MM.1S (cell line): ENCODE measurements around the gene NRXN3.

Experiments used
- DNase-seq: peaks from one replicate; pipeline ENCODE4 v3.0.0-alpha.2; 2015
- H2AFZ ChIP-seq: fragments of 300-600 bp; sonication (generic); 2 replicates; pipeline ENCODE4 v1.6.0; 2016; ENCODE audit warnings: antibody characterized with exemption, low read length
- H3F3A ChIP-seq: fragments of 300-600 bp; sonication (generic); 2 replicates; pipeline ENCODE4 v1.6.1; 2016; ENCODE audit warnings: mild to moderate bottlenecking, antibody characterized with exemption, low read length, moderate library complexity, mixed read lengths; ENCODE audit not compliant: insufficient read depth
- H3K27ac ChIP-seq: fragments of 300-600 bp; sonication (generic); 2 replicates; pipeline ENCODE4 v1.5.1; 2016; ENCODE audit warnings: mild to moderate bottlenecking, low read length
- H3K27me3 ChIP-seq: fragments of 300-600 bp; sonication (generic); replicated peaks from 2 replicates; pipeline ENCODE4 v1.6.0; 2016; ENCODE audit warnings: low read length; ENCODE audit not compliant: insufficient read depth
- H3K36me3 ChIP-seq: fragments of 300-600 bp; sonication (generic); replicated peaks from 2 replicates; pipeline ENCODE4 v1.6.1; 2016; ENCODE audit warnings: mild to moderate bottlenecking, low read length, mixed read lengths; ENCODE audit not compliant: insufficient read depth
- H3K4me1 ChIP-seq: fragments of 300-600 bp; sonication (generic); 2 replicates; pipeline ENCODE4 v1.6.1; 2016; ENCODE audit warnings: low read length, mixed read lengths
- H3K4me2 ChIP-seq: fragments of 300-600 bp; sonication (generic); 2 replicates; pipeline ENCODE4 v1.6.0; 2016; ENCODE audit warnings: low read depth, low read length
- H3K4me3 ChIP-seq: fragments of 300-600 bp; sonication (generic); 2 replicates; pipeline ENCODE4 v1.5.1; 2016; ENCODE audit warnings: low read length, mixed read lengths
- H3K79me2 ChIP-seq: fragments of 300-600 bp; sonication (generic); 2 replicates; pipeline ENCODE4 v1.6.1; 2016; ENCODE audit warnings: mixed run types, low read length, mixed read lengths
- H3K9ac ChIP-seq: fragments of 300-600 bp; sonication (generic); 2 replicates; pipeline ENCODE4 v1.6.1; 2016; ENCODE audit warnings: low read length, mixed read lengths
- H3K9me2 ChIP-seq: fragments of 300-600 bp; sonication (generic); replicated peaks from 2 replicates; pipeline ENCODE4 v1.6.1; 2016; ENCODE audit warnings: mild to moderate bottlenecking, low read length, mixed read lengths; ENCODE audit not compliant: insufficient read depth
- H3K9me3 ChIP-seq: fragments of 300-600 bp; sonication (generic); replicated peaks from 2 replicates; pipeline ENCODE4 v1.6.1; 2016; ENCODE audit warnings: mild to moderate bottlenecking, low read length, mixed read lengths; ENCODE audit not compliant: insufficient read depth
- H4K20me1 ChIP-seq: fragments of 300-600 bp; sonication (generic); 2 replicates; pipeline ENCODE4 v1.6.1; 2016; ENCODE audit warnings: mild to moderate bottlenecking, low read length, moderate library complexity, mixed read lengths; ENCODE audit not compliant: insufficient read depth
- EZH2 ChIP-seq: fragments of 300-600 bp; sonication (generic); optimal IDR thresholded peaks from 2 replicates; pipeline ENCODE3; 2017; ENCODE audit warnings: low read depth, mild to moderate bottlenecking, antibody characterized with exemption, low read length, mixed read lengths
- EZH2phosphoT487 ChIP-seq: fragments of 300-600 bp; sonication (generic); IDR thresholded peaks from 2 replicates; pipeline ENCODE4 v1.6.1; 2018; ENCODE audit warnings: antibody characterized with exemption, low read length
- TF ChIP-seq, protein P1 (sequence below): fragments of 300-600 bp; sonication (generic); IDR thresholded peaks from 2 replicates; pipeline ENCODE4 v1.5.1; 2016; ENCODE audit warnings: antibody characterized with exemption, low read length, mixed read lengths

NRXN3 gene

DNA sequence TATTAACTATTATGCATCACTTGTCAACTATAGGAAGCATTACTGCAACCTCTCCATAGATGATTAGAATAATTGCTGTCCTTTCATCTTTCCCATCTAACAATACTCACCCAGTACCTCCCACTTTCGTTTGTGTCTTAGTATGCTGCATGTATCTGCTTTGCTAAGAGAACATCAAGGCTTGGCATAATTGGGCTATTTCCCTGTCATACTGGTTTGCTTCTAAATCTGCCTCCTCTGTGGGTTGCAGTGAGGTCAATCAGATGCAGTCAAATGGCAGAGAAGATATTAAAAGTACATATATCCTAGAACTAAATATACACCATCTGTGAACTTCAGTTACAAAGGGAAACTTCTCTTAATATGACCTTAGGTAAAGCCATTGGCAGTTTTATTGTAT, 1330.3 kb downstream of the NRXN3 start:
- no peaks in the 10 kb centered on the region for H3K4me1 ChIP-seq
- H3K9ac ChIP-seq: no peak overlapping the region
- H2AFZ ChIP-seq: no peak overlapping the region
- no peak overlapping the region for H3K27ac ChIP-seq
- H4K20me1 ChIP-seq: no peaks in the 10 kb centered on the region
- no peak for DNase-seq
- no peak overlapping the region for H3K4me3 ChIP-seq
- H3K9me3 ChIP-seq: no peaks in the 10 kb centered on the region
- no peaks in the 10 kb centered on the region for H3K9me2 ChIP-seq
- no peaks in the 10 kb centered on the region for H3K79me2 ChIP-seq
- H3K4me2 ChIP-seq: no peak overlapping the region
- no peaks in the 10 kb centered on the region for H3K27me3 ChIP-seq
- no peaks in the 10 kb centered on the region for H3K36me3 ChIP-seq
- H3F3A ChIP-seq: no peaks in the 10 kb centered on the region
- no peak for TF ChIP-seq EZH2phosphoT487
- TF ChIP-seq EZH2: no peak
- TF ChIP-seq, protein P1, sequence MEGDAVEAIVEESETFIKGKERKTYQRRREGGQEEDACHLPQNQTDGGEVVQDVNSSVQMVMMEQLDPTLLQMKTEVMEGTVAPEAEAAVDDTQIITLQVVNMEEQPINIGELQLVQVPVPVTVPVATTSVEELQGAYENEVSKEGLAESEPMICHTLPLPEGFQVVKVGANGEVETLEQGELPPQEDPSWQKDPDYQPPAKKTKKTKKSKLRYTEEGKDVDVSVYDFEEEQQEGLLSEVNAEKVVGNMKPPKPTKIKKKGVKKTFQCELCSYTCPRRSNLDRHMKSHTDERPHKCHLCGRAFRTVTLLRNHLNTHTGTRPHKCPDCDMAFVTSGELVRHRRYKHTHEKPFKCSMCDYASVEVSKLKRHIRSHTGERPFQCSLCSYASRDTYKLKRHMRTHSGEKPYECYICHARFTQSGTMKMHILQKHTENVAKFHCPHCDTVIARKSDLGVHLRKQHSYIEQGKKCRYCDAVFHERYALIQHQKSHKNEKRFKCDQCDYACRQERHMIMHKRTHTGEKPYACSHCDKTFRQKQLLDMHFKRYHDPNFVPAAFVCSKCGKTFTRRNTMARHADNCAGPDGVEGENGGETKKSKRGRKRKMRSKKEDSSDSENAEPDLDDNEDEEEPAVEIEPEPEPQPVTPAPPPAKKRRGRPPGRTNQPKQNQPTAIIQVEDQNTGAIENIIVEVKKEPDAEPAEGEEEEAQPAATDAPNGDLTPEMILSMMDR: no peak

DNA sequence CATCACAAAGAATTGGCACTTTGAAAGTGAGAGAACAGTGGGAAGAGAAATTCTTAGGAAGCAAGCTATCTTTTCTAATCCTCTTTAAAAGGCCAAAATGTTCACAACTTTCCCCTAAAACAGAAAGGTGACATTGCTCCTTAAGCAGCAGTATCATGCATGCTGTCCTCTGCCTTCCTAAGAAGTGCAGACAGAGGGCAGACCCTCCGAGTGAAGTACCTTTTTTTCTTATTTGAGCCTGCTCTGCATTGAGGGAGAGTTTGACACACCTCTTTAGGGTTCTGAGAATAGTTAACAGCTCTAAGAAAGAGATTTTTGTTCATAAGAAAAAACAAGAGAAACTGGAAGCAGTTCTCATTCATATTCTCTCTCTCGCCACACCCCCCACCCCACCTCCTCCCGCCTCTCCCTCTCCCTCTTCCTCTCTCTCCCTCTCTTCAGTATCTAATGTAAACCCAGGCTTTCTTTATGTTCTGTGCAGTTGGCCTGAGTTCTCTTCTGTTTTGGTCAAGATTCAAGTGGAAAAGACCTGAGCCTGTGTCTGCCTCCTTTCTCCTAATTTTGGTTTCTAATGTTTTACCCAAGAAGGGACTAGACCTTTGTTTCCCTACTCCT, 1332.1 kb downstream of the NRXN3 start:
- no peaks in the 10 kb centered on the region for H3K4me1 ChIP-seq
- TF ChIP-seq, protein P1: no peak
- no peak for TF ChIP-seq EZH2phosphoT487
- TF ChIP-seq EZH2: no peak

DNA sequence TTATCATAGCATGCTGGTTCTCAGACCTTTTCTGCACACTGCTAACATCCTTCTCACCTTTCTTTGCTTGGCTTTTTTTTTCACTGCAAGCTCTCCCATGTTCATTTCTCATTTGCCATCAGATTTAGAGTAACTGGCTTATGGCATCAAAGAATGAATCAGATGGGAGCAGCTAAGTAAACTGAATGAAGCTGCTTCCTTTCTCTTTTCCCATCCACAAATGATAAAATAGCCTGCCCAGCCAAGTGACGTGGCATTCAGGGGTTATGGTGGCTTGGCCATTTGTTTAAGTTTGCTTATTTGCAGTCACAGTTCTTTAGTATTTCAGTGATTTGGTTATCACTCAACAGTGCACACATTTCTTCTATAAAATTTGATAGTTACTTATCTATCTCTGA, 1332.6 kb downstream of the NRXN3 start:
- Histone ChIP-seq H3K79me2 (no peaks in the 10 kb centered on the region), H3K27ac (no peak overlapping the region), H3K36me3 (no peaks in the 10 kb centered on the region), H3K27me3 (no peaks in the 10 kb centered on the region), H2AFZ (no peak overlapping the region), H4K20me1 (no peaks in the 10 kb centered on the region), H3K4me3 (no peak overlapping the region), H3F3A (no peaks in the 10 kb centered on the region), H3K9ac (no peak overlapping the region), H3K9me3 (no peaks in the 10 kb centered on the region), H3K4me1 (no peaks in the 10 kb centered on the region), H3K4me2 (no peak overlapping the region), H3K9me2 (no peaks in the 10 kb centered on the region)
- TF ChIP-seq, protein P1: no peak
- TF ChIP-seq EZH2: no peak
- TF ChIP-seq EZH2phosphoT487: no peak
- no peak for DNase-seq

More for the DNA sequence above, 1332.1 kb downstream of the NRXN3 start:
- Histone ChIP-seq H3K4me2 (no peak overlapping the region), H3K9me3 (no peaks in the 10 kb centered on the region), H3F3A (no peaks in the 10 kb centered on the region), H3K36me3 (no peaks in the 10 kb centered on the region), H3K4me3 (no peak overlapping the region), H2AFZ (no peak overlapping the region), H3K79me2 (no peaks in the 10 kb centered on the region), H3K9ac (no peak overlapping the region), H3K9me2 (no peaks in the 10 kb centered on the region), H3K27ac (no peak overlapping the region), H3K27me3 (no peaks in the 10 kb centered on the region), H4K20me1 (no peaks in the 10 kb centered on the region)
- DNase-seq: no peak
